IPS-18c (cell line): ENCODE measurements around the gene GARS1.

Experiments used
- H3K4me3 ChIP-seq: 2 replicates; pipeline ENCODE4 v1.7.0; 2013; ENCODE audit warnings: low read depth, mild to moderate bottlenecking, low read length, moderate library complexity; ENCODE audit not compliant: insufficient read depth
- H3K9me3 ChIP-seq: one replicate; pipeline ENCODE4 v1.6.1; 2013; ENCODE audit warnings: mild to moderate bottlenecking, low read length, moderate library complexity; ENCODE audit not compliant: control insufficient read depth, insufficient read depth

GARS1 gene

GRCh38 chr7:30660331-30661255 lies 65.9 kb downstream of the GARS1 start:
- H3K9me3 ChIP-seq, result no peaks in the 10 kb centered on the region
- H3K4me3 ChIP-seq, result no peak overlapping the region

GRCh38 chr7:30661926-30662325 lies 67.2 kb downstream of the GARS1 start:
- Histone ChIP-seq H3K4me3 (no peak overlapping the region), H3K9me3 (no peaks in the 10 kb centered on the region)

- H3K9me3 ChIP-seq, result no peaks in the 10 kb centered on the region
- no peak overlapping the region for H3K4me3 ChIP-seq
Observed at GRCh38 chr7:30662431-30662939, 67.8 kb downstream of the GARS1 start.

- Histone ChIP-seq H3K4me3 (no peak overlapping the region), H3K9me3 (no peaks in the 10 kb centered on the region)
Observed at GRCh38 chr7:30663414-30663813, 68.7 kb downstream of the GARS1 start.

- Histone ChIP-seq H3K9me3 (no peaks in the 10 kb centered on the region), H3K4me3 (no peak overlapping the region)
Observed at GRCh38 chr7:30664184-30664885, 69.7 kb downstream of the GARS1 start.

- Histone ChIP-seq H3K4me3 (no peak overlapping the region), H3K9me3 (no peaks in the 10 kb centered on the region)
Observed at GRCh38 chr7:30665043-30665442, 70.4 kb downstream of the GARS1 start.

GRCh38 chr7:30665449-30665848 lies 70.8 kb downstream of the GARS1 start:
- H3K4me3 ChIP-seq, result no peak overlapping the region
- H3K9me3 ChIP-seq, result no peaks in the 10 kb centered on the region

GRCh38 chr7:30667172-30667571 lies 72.5 kb downstream of the GARS1 start:
- no peak overlapping the region for H3K4me3 ChIP-seq
- H3K9me3 ChIP-seq, result no peaks in the 10 kb centered on the region

- H3K4me3 ChIP-seq, result no peak overlapping the region
- no peaks in the 10 kb centered on the region for H3K9me3 ChIP-seq
Observed at GRCh38 chr7:30668102-30668501, 73.4 kb downstream of the GARS1 start.

- H3K9me3 ChIP-seq, result no peaks in the 10 kb centered on the region
- no peak overlapping the region for H3K4me3 ChIP-seq
Observed at GRCh38 chr7:30671793-30672465, 77.3 kb downstream of the GARS1 start.

- no peak overlapping the region for H3K4me3 ChIP-seq
- no peaks in the 10 kb centered on the region for H3K9me3 ChIP-seq
Observed at GRCh38 chr7:30674420-30674819, 79.7 kb downstream of the GARS1 start.

- no peaks in the 10 kb centered on the region for H3K9me3 ChIP-seq
- no peak overlapping the region for H3K4me3 ChIP-seq
Observed at GRCh38 chr7:30674876-30675275, 80.2 kb downstream of the GARS1 start.

- Histone ChIP-seq H3K9me3 (peaks cover 2% of the 10 kb centered on the region), H3K4me3 (no peak overlapping the region)
Observed at GRCh38 chr7:30678805-30679204, 84.1 kb downstream of the GARS1 start.

- Histone ChIP-seq H3K9me3 (peaks cover 2% of the 10 kb centered on the region), H3K4me3 (no peak overlapping the region)
Observed at GRCh38 chr7:30679664-30680063, 85.0 kb downstream of the GARS1 start.

GRCh38 chr7:30681331-30681797 lies 86.7 kb downstream of the GARS1 start:
- Histone ChIP-seq H3K9me3 (peaks cover 2% of the 10 kb centered on the region), H3K4me3 (peak overlapping the region; percentile 67)

GRCh38 chr7:30681815-30682211 lies 87.1 kb downstream of the GARS1 start:
- H3K4me3 ChIP-seq, result peak overlapping the region; percentile 67
- H3K9me3 ChIP-seq, result peaks cover 2% of the 10 kb centered on the region
